HCT116 (cell line): ENCODE data around the gene WDR82.

ENCODE experiments used
- CTCF ChIP-seq, 3 experiments: fragments of 200-600 bp in 1 of 3; sonication (generic) in 1 of 3; IDR thresholded peaks in 2 of 3; conservative IDR thresholded peaks in 1 of 3; 2 replicates each; pipeline ENCODE4 v1.5.1; 2012 to 2017; ENCODE audit warnings: low read depth in 2 of 3, low read length in 2 of 3, antibody characterized with exemption in 1 of 3, borderline replicate concordance in 1 of 3, control low read depth in 1 of 3, mild to moderate bottlenecking in 1 of 3, mixed read lengths in 1 of 3, mixed run types in 1 of 3, moderate library complexity in 1 of 3; ENCODE audit not compliant: insufficient read depth in 1 of 3
- EZH2phosphoT487 ChIP-seq: fragments of 200-600 bp; IDR thresholded peaks from 2 replicates; pipeline ENCODE4 v1.6.1; 2018; ENCODE audit warnings: antibody characterized with exemption, borderline replicate concordance
- FOSL1 ChIP-seq: IDR thresholded peaks from 2 replicates; pipeline ENCODE4 v1.6.1; 2012; ENCODE audit warnings: low read depth
- POLR2A ChIP-seq: IDR thresholded peaks from 2 replicates; pipeline ENCODE4 v1.7.0; 2011; ENCODE audit warnings: borderline replicate concordance; ENCODE audit not compliant: insufficient read depth, insufficient read length; ENCODE audit errors: extremely low read depth
- POLR2AphosphoS5 ChIP-seq: IDR thresholded peaks from 2 replicates; pipeline ENCODE4 v1.6.1; 2011; ENCODE audit warnings: mild to moderate bottlenecking, low read depth, low read length, moderate library complexity
- SIN3A ChIP-seq: IDR thresholded peaks from 2 replicates; pipeline ENCODE4 v1.6.1; 2012; ENCODE audit warnings: low read depth
- SRF ChIP-seq: IDR thresholded peaks from 2 replicates; pipeline ENCODE4 v1.6.1; 2012; ENCODE audit warnings: low read depth
- ZNF274 ChIP-seq: fragments of 200-500 bp; sonication (Bioruptor generic); IDR thresholded peaks from 2 replicates; pipeline ENCODE4 v1.6.1; 2014; ENCODE audit warnings: mild to moderate bottlenecking, low read depth, low read length, inconsistent platforms

- no peak for TF ChIP-seq CTCF (IDR thresholded peaks at IDR 0.05 in 2 of 3, conservative IDR thresholded peaks at IDR 0.05 in 1 of 3; ENCODE audit: borderline replicate concordance in 1 of 3, insufficient read depth in 1 of 3, low read depth in 2 of 3, low read length in 2 of 3)
- no peak for TF ChIP-seq FOSL1
- TF ChIP-seq POLR2A: no peak
- no peak for TF ChIP-seq ZNF274
- TF ChIP-seq EZH2phosphoT487: no peak
- TF ChIP-seq SIN3A: no peak
- no peak for TF ChIP-seq SRF
- TF ChIP-seq POLR2AphosphoS5: no peak
These were observed 46.2 kb upstream of the WDR82 start for GRCh38 chr3:52324676-52325075.
